SK-N-SH (cell line): ENCODE results near the gene CASP9. TPM values are rescaled to one million over a fixed set of nuclear protein-coding genes. Genes with fewer than 3 reads are reported as not detected.
"Not testable (repeated sequence)": the region's sequence is repeated elsewhere in the genome, so short reads cannot be mapped to it uniquely, and the experiment has no call there.

ENCODE experiments used
- CTCF ChIA-PET: fragments of 300-600, 350-600 bp; formaldehyde crosslinking; extraction: SDS; loops from one replicate; lab custom pipeline; 2021; lab: Yijun Ruan, JAX
- POLR2A ChIA-PET: fragments of 350-600 bp; sonication (Branson Sonifier 250); formaldehyde crosslinking; extraction: SDS; loops from one replicate; lab custom pipeline; 2020; ENCODE audit warnings: antibody characterized with exemption, inconsistent platforms; lab: Yijun Ruan, JAX
- DNase-seq: peaks from one replicate; pipeline ENCODE4 v3.0.0; 2012
- H2AFZ ChIP-seq: fragments of 200-600 bp; sonication (generic); 2 replicates; pipeline ENCODE4 v1.8.1; 2016; ENCODE audit warnings: antibody characterized with exemption, mild to moderate bottlenecking, low read depth
- H3F3A ChIP-seq: fragments of 200-600 bp; sonication (generic); replicated peaks from 2 replicates; pipeline ENCODE3; 2016; ENCODE audit warnings: antibody characterized with exemption, mild to moderate bottlenecking; ENCODE audit not compliant: insufficient read depth
- H3K27ac ChIP-seq, 2 experiments: fragments of 200-500 bp in 1 of 2; fragments of 200-600 bp in 1 of 2; sonication (Bioruptor generic) in 1 of 2; sonication (generic), shearing (Covaris generic) in 1 of 2; 2 replicates each; pipeline versions ENCODE4 v1.5.1 to v1.6.1; 2014 to 2016; ENCODE audit warnings: low read depth in 2 of 2, inconsistent platforms in 1 of 2, low read length in 1 of 2, mild to moderate bottlenecking in 1 of 2, mixed read lengths in 1 of 2
- H3K27me3 ChIP-seq: fragments of 200-600 bp; sonication (generic), shearing (Covaris generic); 2 replicates; pipeline ENCODE4 v1.6.1; 2016; ENCODE audit warnings: mixed run types; ENCODE audit not compliant: insufficient read depth
- H3K36me3 ChIP-seq, 2 experiments: fragments of 200-500 bp in 1 of 2; fragments of 200-600 bp in 1 of 2; sonication (Bioruptor generic) in 1 of 2; sonication (generic) in 1 of 2; replicated peaks in 1 of 2; 2 replicates each; pipeline versions ENCODE3 to v1.5.1; 2014 to 2016; ENCODE audit warnings: low read length in 1 of 2, mild to moderate bottlenecking in 1 of 2; ENCODE audit not compliant: insufficient read depth in 2 of 2, control insufficient read depth in 1 of 2
- H3K4me1 ChIP-seq, 2 experiments: fragments of 200-500 bp in 1 of 2; fragments of 200-600 bp in 1 of 2; sonication (Bioruptor generic) in 1 of 2; sonication (generic), shearing (Covaris generic) in 1 of 2; 2 replicates each; pipeline versions ENCODE4 v1.5.1 to v1.6.1; 2014 to 2016; ENCODE audit warnings: low read depth in 1 of 2, low read length in 1 of 2, mixed run types in 1 of 2; ENCODE audit not compliant: insufficient read depth in 2 of 2, control insufficient read depth in 1 of 2
- H3K4me2 ChIP-seq: fragments of 200-600 bp; sonication (generic), shearing (Covaris generic); 2 replicates; pipeline ENCODE4 v1.6.1; 2017; ENCODE audit warnings: mixed run types
- H3K4me3 ChIP-seq, 2 experiments: fragments of 200-500 bp in 1 of 2; fragments of 200-600 bp in 1 of 2; sonication (Bioruptor generic) in 1 of 2; sonication (generic), shearing (Covaris generic) in 1 of 2; 2 replicates each; pipeline versions ENCODE4 v1.5.1 to v1.8.1; 2014 to 2016; ENCODE audit warnings: low read depth in 2 of 2, inconsistent platforms in 1 of 2, low read length in 1 of 2, mild to moderate bottlenecking in 1 of 2, mixed read lengths in 1 of 2, moderate library complexity in 1 of 2
- H3K79me2 ChIP-seq: fragments of 200-600 bp; sonication (generic); 2 replicates; pipeline ENCODE4 v1.8.1; 2017; ENCODE audit warnings: mild to moderate bottlenecking; ENCODE audit not compliant: insufficient read depth
- H3K9ac ChIP-seq: fragments of 200-600 bp; sonication (generic); 2 replicates; pipeline ENCODE4 v1.6.1; 2017; ENCODE audit warnings: mixed run types
- H3K9me2 ChIP-seq: fragments of 200-600 bp; sonication (generic); 2 replicates; pipeline ENCODE4 v1.6.1; 2017; ENCODE audit warnings: mixed run types
- H3K9me3 ChIP-seq: fragments of 200-600 bp; sonication (generic); 2 replicates; pipeline ENCODE4 v1.6.1; 2017; ENCODE audit warnings: mixed run types, mild to moderate bottlenecking, moderate library complexity
- H4K20me1 ChIP-seq: fragments of 200-600 bp; sonication (generic); 2 replicates; pipeline ENCODE4 v1.6.1; 2017; ENCODE audit warnings: mild to moderate bottlenecking, mixed run types; ENCODE audit not compliant: insufficient read depth
- EP300 ChIP-seq, 2 experiments: IDR thresholded peaks; 2 replicates each; pipeline versions ENCODE4 v1.4.0 to v1.6.1; 2012; ENCODE audit warnings: borderline replicate concordance in 1 of 2, low read depth in 1 of 2, low read length in 1 of 2
- EZH2phosphoT487 ChIP-seq: fragments of 200-600 bp; sonication (generic); IDR thresholded peaks from 2 replicates; pipeline ENCODE4 v1.6.1; 2017; ENCODE audit warnings: low read depth, mixed run types, mild to moderate bottlenecking, antibody characterized with exemption, moderate library complexity, borderline replicate concordance
- FOSL2 ChIP-seq: IDR thresholded peaks from 2 replicates; pipeline ENCODE4 v1.4.0; 2012; ENCODE audit warnings: low read depth, mild to moderate bottlenecking, moderate library complexity, borderline replicate concordance
- FOXJ3 ChIP-seq: sonication (generic); formaldehyde crosslinking; IDR thresholded peaks from 2 replicates; pipeline ENCODE4 v1.5.1; 2020; ENCODE audit warnings: mild to moderate bottlenecking, missing genetic modification reagents
- MXI1 ChIP-seq: IDR thresholded peaks from 2 replicates; pipeline ENCODE4 v1.6.1; 2012; ENCODE audit warnings: mild to moderate bottlenecking, low read depth, low read length, improper control_type of control experiment
- NRF1 ChIP-seq: IDR thresholded peaks from 2 replicates; pipeline ENCODE4 v1.6.1; 2012; ENCODE audit warnings: low read depth, mild to moderate bottlenecking, low read length
- RAD21 ChIP-seq: IDR thresholded peaks from 2 replicates; pipeline ENCODE4 v1.6.1; 2012; ENCODE audit warnings: mild to moderate bottlenecking, low read length
- RFX5 ChIP-seq: IDR thresholded peaks from 2 replicates; pipeline ENCODE4 v1.6.1; 2012; ENCODE audit warnings: mild to moderate bottlenecking, improper control_type of control experiment, low read length
- RXRA ChIP-seq: IDR thresholded peaks from 2 replicates; pipeline ENCODE4 v1.4.0; 2012; ENCODE audit warnings: low read depth, mild to moderate bottlenecking, borderline replicate concordance
- SIN3A ChIP-seq: IDR thresholded peaks from 2 replicates; pipeline ENCODE4 v1.6.1; 2012; ENCODE audit warnings: low read depth, mild to moderate bottlenecking, low read length, moderate library complexity, borderline replicate concordance
- TCF12 ChIP-seq: IDR thresholded peaks from 2 replicates; pipeline ENCODE4 v1.4.0; 2012
- TEAD4 ChIP-seq: IDR thresholded peaks from 2 replicates; pipeline ENCODE4 v1.4.0; 2012; ENCODE audit warnings: mild to moderate bottlenecking, borderline replicate concordance; ENCODE audit not compliant: insufficient read depth
- YY1 ChIP-seq: IDR thresholded peaks from 2 replicates; pipeline ENCODE4 v1.4.0; 2012; ENCODE audit warnings: low read depth, mild to moderate bottlenecking
- WGBS: methylation state at CpG from one replicate; pipeline ENCODE4 v1.1.6; 2017; ENCODE audit warnings: low lambda C conversion rate; 5-methylcytosine and 5-hydroxymethylcytosine counted together
- polyA plus RNA-seq, 3 experiments: library from polyadenylated mRNA; depleted of rRNA; stranded (reverse); fragments of >200 nt; gene quantifications; 2 replicates each; pipeline ENCODE4 v1.2.3, GENCODE V29; 2012
- TF ChIP-seq, protein P1 (sequence below): IDR thresholded peaks from 2 replicates; pipeline ENCODE4 v1.4.0; 2012; ENCODE audit warnings: low read depth, borderline replicate concordance
- TF ChIP-seq, protein P2 (sequence below): fragments of 150-350 bp; IDR thresholded peaks from 2 replicates; pipeline ENCODE4 v1.6.1; 2017; ENCODE audit warnings: antibody characterized with exemption, low read length, low read depth, borderline replicate concordance
- TF ChIP-seq, protein P3 (sequence below): IDR thresholded peaks from 2 replicates; pipeline ENCODE4; 2012
- TF ChIP-seq, protein P4 (sequence below): fragments of 150-350 bp; IDR thresholded peaks from 2 replicates; pipeline ENCODE4 v1.6.1; 2016; ENCODE audit warnings: mild to moderate bottlenecking, low read depth, low read length

Gene CASP9
- polyA plus RNA-seq, 1 of the 3 experiments (the other 2 are of a cell fraction), result 16.9 TPM

DNA sequence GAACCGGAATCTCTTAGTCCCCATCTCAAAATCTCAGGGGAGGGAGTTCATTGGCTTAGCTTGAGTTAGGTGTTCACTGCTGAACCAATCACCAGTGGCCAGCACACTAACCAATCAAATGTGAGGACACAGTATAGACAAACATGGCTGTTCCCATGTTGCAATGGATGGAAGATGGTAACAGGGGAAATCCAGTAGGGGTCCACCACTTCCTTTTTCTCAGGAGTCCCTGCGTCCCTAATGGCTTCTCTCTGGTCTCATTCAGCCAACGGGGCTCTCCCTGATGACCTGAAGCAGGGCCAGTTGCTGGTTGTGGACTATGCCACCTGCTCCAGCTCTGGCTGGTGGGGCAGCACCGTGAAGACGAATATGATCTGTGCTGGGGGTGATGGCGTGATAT, 38.4 kb downstream of the CASP9 start:
- peaks cover 0 to 8% of the 10 kb centered on the region in 2 experiments; a peak in 1 of 4 replicates for H3K4me1 ChIP-seq
- ChIA-PET CTCF (interaction anchor here (0.9 to 1.5 kb wide), 2 partner anchors 16 to 180 kb away, joined by 3 to 5 read pairs; no protein-coding TSS in a partner anchor), POLR2A (no interaction called here)

DNA sequence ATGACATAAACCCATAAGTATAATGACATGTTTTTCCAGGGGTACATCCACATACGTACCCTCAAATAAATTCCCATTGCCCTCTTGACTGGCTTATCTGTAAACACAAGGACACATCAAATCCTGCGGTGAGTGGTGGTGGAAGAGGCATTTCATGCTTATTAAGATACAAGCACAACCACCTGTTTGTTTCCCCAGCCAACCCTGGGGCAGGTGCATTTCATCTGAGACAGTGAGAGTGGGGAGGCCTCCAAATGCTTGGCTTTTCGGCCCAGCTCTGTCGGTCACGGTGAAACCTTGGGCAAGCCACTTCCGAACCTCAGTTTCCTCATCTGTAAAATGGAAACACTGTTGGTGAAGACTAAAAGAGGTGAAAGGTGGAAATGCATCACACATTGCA, 39.6 kb downstream of the CASP9 start:
- H2AFZ ChIP-seq, DNase-seq, POLR2A ChIA-PET, H4K20me1 ChIP-seq, H3K9ac ChIP-seq, H3K36me3 ChIP-seq, H3K4me1 ChIP-seq, H3K4me2 ChIP-seq, H3K9me3 ChIP-seq, H3K27ac ChIP-seq, H3K4me3 ChIP-seq, H3K9me2 ChIP-seq, H3K79me2 ChIP-seq, H3K27me3 ChIP-seq, H3F3A ChIP-seq: not testable (repeated sequence)
- WGBS, result 88% methylated on average over 6 of the region's 6 CpGs
- CTCF ChIA-PET, result interaction anchor here (1.5 kb wide), 1 partner anchor 17 kb away, joined by 5 read pairs; no protein-coding TSS in a partner anchor

More for the DNA sequence above, 38.4 kb downstream of the CASP9 start:
- Histone ChIP-seq H2AFZ (no peak overlapping the region), H3K9me2 (no peaks in the 10 kb centered on the region), H3K4me2 (no peak overlapping the region), H3K36me3 (no peaks in the 10 kb centered on the region), H3K27me3 (no peaks in the 10 kb centered on the region)
- TF ChIP-seq TEAD4 (no peak), FOXJ3 (CRISPR knock-in tag) (no peak), FOSL2 (no peak), TCF12 (no peak), SIN3A (no peak), EZH2phosphoT487 (no peak), EP300 (IDR thresholded peaks at IDR 0.05; ENCODE audit: borderline replicate concordance in 1 of 2, low read depth in 1 of 2, low read length in 1 of 2) (no peak), NRF1 (no peak), YY1 (no peak), RXRA (no peak), MXI1 (no peak), RAD21 (no peak), RFX5 (no peak)
- TF ChIP-seq, protein P1, sequence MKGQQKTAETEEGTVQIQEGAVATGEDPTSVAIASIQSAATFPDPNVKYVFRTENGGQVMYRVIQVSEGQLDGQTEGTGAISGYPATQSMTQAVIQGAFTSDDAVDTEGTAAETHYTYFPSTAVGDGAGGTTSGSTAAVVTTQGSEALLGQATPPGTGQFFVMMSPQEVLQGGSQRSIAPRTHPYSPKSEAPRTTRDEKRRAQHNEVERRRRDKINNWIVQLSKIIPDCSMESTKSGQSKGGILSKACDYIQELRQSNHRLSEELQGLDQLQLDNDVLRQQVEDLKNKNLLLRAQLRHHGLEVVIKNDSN, result no peak
- TF ChIP-seq, protein P2, sequence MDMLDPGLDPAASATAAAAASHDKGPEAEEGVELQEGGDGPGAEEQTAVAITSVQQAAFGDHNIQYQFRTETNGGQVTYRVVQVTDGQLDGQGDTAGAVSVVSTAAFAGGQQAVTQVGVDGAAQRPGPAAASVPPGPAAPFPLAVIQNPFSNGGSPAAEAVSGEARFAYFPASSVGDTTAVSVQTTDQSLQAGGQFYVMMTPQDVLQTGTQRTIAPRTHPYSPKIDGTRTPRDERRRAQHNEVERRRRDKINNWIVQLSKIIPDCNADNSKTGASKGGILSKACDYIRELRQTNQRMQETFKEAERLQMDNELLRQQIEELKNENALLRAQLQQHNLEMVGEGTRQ, result no peak
- TF ChIP-seq, protein P3, sequence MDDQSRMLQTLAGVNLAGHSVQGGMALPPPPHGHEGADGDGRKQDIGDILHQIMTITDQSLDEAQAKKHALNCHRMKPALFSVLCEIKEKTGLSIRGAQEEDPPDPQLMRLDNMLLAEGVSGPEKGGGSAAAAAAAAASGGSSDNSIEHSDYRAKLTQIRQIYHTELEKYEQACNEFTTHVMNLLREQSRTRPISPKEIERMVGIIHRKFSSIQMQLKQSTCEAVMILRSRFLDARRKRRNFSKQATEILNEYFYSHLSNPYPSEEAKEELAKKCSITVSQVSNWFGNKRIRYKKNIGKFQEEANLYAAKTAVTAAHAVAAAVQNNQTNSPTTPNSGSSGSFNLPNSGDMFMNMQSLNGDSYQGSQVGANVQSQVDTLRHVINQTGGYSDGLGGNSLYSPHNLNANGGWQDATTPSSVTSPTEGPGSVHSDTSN, result no peak
- TF ChIP-seq, protein P4, sequence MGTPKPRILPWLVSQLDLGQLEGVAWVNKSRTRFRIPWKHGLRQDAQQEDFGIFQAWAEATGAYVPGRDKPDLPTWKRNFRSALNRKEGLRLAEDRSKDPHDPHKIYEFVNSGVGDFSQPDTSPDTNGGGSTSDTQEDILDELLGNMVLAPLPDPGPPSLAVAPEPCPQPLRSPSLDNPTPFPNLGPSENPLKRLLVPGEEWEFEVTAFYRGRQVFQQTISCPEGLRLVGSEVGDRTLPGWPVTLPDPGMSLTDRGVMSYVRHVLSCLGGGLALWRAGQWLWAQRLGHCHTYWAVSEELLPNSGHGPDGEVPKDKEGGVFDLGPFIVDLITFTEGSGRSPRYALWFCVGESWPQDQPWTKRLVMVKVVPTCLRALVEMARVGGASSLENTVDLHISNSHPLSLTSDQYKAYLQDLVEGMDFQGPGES, result no peak
- TF ChIP-seq, all 33 proteins: peak for 0
- Histone ChIP-seq H3K27ac (no peak overlapping the region), H4K20me1 (no peaks in the 10 kb centered on the region), H3K9me3 (no peaks in the 10 kb centered on the region), H3F3A (no peaks in the 10 kb centered on the region), H3K9ac (no peak overlapping the region), H3K79me2 (no peaks in the 10 kb centered on the region), H3K4me3 (no peak overlapping the region)
- no peak for DNase-seq
- WGBS, result 95% methylated on average over 6 of the region's 6 CpGs
